Astrocyte of the hippocampus (primary cell): ENCODE measurements around the gene SUPT4H1.

Source experiments
- DNase-seq: peaks from one replicate; pipeline ENCODE4 v3.0.0; 2011; ENCODE audit warnings: low read depth, low spot score

Gene SUPT4H1

GRCh38 chr17:58306131-58306951 is 45.7 kb downstream of the SUPT4H1 start:
- no peak for DNase-seq

GRCh38 chr17:58305626-58306025 is 46.4 kb downstream of the SUPT4H1 start:
- DNase-seq: no peak

GRCh38 chr17:58304750-58305486 is 47.1 kb downstream of the SUPT4H1 start:
- no peak for DNase-seq

- peak; percentile 41 for DNase-seq
Measured at GRCh38 chr17:58303971-58304749, 47.8 kb downstream of the SUPT4H1 start.

GRCh38 chr17:58302919-58303585 is 48.9 kb downstream of the SUPT4H1 start:
- no peak for DNase-seq

- DNase-seq: no peak
Measured at GRCh38 chr17:58302171-58302918, 49.7 kb downstream of the SUPT4H1 start.

- no peak for DNase-seq
Measured at GRCh38 chr17:58301504-58302150, 50.4 kb downstream of the SUPT4H1 start.

- DNase-seq: no peak
Measured at GRCh38 chr17:58300336-58300735, 51.7 kb downstream of the SUPT4H1 start.
